Germinal center (tissue), 1 donor: ENCODE measurements around the gene TUT1.
"Not testable (repeated sequence)": the region's sequence is repeated elsewhere in the genome, so short reads cannot be mapped to it uniquely, and the experiment has no call there.

Experiments
- DNase-seq: peaks from one replicate; pipeline ENCODE4 v3.0.0; 2012; ENCODE audit warnings: mixed read lengths, low spot score

TUT1 gene

GRCh38 chr11:62591448-62592145 is at the start of gene TUT1:
TUT1 (minus strand) TSS chr11:62591523; CDS start chr11:62591485, 38 bp downstream.
- DNase-seq = peak; percentile 92

GRCh38 chr11:62632492-62632891 is 41.2 kb upstream of the TUT1 start:
- no peak for DNase-seq

- DNase-seq = no peak
These were observed 36.4 kb upstream of the TUT1 start for GRCh38 chr11:62627713-62628112.

GRCh38 chr11:62622476-62623089 is 31.3 kb upstream of the TUT1 start:
- DNase-seq = no peak

GRCh38 chr11:62621567-62622470 is 30.5 kb upstream of the TUT1 start, which contains the start of gene B3GAT3:
B3GAT3 (minus strand) TSS chr11:62621986; CDS start chr11:62621947, 39 bp downstream.
- DNase-seq = peak; percentile 96

- no peak for DNase-seq
These were observed 29.8 kb upstream of the TUT1 start for GRCh38 chr11:62621027-62621566.

- DNase-seq = not testable (repeated sequence)
These were observed 25.6 kb upstream of the TUT1 start for GRCh38 chr11:62616957-62617356.

GRCh38 chr11:62615521-62615920 is 24.2 kb upstream of the TUT1 start:
- DNase-seq = no peak

- DNase-seq = no peak
These were observed 23.0 kb upstream of the TUT1 start for GRCh38 chr11:62614275-62614674.

- DNase-seq = no peak
These were observed 22.0 kb upstream of the TUT1 start for GRCh38 chr11:62613291-62613778.

- DNase-seq = peak; percentile 94
These were observed 21.3 kb upstream of the TUT1 start, which contains the start of the genes EML3 and ROM1 for GRCh38 chr11:62612366-62613290. EML3 (minus strand) TSS chr11:62612775; CDS start chr11:62612457, 318 bp downstream. ROM1 (plus strand) TSS chr11:62613257; CDS start chr11:62613282, 25 bp downstream.

GRCh38 chr11:62611705-62612365 is 20.5 kb upstream of the TUT1 start:
- no peak for DNase-seq

- no peak for DNase-seq
These were observed 19.7 kb upstream of the TUT1 start for GRCh38 chr11:62610814-62611704.

GRCh38 chr11:62610403-62610802 is 19.1 kb upstream of the TUT1 start:
- no peak for DNase-seq

- no peak for DNase-seq
These were observed 17.5 kb upstream of the TUT1 start for GRCh38 chr11:62608776-62609175.

- no peak for DNase-seq
These were observed 16.4 kb upstream of the TUT1 start for GRCh38 chr11:62607714-62608113.

- DNase-seq = no peak
These were observed 14.6 kb upstream of the TUT1 start for GRCh38 chr11:62605902-62606301.

GRCh38 chr11:62605467-62605866 is 14.1 kb upstream of the TUT1 start:
- no peak for DNase-seq

GRCh38 chr11:62604460-62605120 is 13.3 kb upstream of the TUT1 start:
- DNase-seq = no peak
